GM19372 (cell line): ENCODE measurements around the gene DELE1.
A peak's percentile ranks its signal among the peaks of the same experiment; 100 is the strongest.
"Not testable (repeated sequence)": the region's sequence is repeated elsewhere in the genome, so short reads cannot be mapped to it uniquely, and the experiment has no call there.

Experiments
- ATAC-seq: cut with Tn5 transposase; IDR thresholded peaks from one replicate; pipeline ENCODE4 v1.9.1; 2021; ENCODE audit warnings: mild to moderate bottlenecking, low read depth, moderate library complexity; ENCODE audit not compliant: unreplicated experiment

The DELE1 gene

DNA sequence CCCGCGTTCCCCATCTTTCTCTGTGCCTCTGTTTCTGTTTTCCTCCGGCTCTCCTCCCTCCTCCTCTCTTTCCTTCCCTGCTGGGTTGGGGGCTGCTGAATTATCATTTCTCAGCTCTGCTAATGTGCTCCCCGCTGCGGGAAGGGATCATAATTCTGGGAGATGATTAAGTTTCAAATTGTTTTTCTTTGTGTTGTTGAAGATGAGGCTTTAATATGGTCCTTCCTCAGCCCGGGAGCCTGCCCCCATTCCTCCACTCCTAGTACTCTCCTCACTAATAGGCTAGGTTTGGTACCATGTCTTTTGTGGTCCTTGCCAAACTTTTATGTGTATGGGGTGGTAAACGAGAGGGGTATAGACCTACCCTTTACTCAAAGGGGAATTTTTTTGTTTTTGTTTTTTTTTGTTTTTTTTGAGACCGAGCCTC lies 39.8 kb upstream of the DELE1 start:
- no peak for ATAC-seq

DNA sequence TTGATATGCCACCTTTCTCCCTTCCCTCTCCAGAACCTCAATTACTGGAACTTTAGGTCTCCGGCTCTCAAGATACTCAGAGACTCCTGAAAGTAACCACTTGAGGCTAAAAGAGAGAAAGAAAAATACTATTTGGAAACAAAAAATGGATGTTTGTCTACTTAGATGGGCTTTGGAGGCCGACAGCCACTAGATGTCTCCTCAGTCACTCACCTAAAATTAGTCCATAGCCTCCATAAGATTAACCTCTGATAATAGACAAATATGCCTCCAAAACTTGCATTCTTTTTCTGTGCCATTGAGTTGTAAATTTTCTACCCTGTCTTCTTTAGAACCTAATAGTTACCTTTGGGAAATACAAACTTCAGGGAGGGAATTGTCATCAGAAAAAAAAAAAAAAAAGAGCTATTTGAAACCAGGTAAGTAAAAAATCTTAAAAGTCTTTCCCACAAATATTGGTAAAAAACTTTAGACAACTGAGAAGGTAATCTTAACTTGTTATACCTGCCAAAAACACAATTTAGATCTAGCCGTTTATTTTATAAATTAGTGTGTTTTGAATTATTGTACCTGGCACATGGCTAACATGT lies 34.3 kb upstream of the DELE1 start:
- ATAC-seq, result no peak

DNA sequence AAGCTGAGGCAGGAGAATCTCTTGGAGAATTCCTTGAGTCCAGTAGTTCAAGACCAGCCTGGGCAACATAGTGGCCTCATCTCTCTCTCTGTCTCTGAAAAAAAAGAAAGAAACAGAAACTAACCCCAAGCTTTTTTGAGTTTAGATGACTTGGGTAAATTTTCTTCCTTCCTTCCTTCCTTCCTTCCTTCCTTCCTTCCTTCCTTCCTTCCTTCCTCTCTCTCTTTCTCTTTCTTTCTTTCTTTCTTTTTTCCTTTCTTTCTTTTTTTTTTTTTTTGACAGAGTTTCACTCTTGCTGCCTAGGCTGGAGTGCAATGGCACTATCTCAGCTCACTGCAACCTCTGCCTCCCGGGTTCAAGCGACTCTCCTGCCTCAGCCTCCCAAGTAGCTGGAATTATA lies 33.2 kb upstream of the DELE1 start:
- not testable (repeated sequence) for ATAC-seq

DNA sequence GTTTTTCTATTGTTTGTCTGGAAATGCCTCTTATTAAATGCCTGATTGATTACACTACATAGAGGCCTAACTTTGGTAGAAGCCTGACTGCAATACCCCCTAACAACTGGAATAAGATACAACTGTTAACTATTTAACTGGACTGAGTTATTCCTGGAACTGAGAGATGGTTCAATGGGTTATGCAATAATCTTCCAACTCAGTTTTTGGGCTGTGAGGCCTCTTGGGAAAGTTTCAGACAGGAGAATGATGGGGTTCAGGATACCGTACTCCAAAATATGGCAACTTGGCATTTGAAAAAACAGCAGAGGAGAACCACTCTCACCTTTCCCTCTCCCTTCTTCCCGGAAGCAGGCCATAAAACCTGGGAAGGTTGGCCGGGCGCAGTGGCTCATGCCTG lies 26.2 kb upstream of the DELE1 start:
- ATAC-seq, result no peak

DNA sequence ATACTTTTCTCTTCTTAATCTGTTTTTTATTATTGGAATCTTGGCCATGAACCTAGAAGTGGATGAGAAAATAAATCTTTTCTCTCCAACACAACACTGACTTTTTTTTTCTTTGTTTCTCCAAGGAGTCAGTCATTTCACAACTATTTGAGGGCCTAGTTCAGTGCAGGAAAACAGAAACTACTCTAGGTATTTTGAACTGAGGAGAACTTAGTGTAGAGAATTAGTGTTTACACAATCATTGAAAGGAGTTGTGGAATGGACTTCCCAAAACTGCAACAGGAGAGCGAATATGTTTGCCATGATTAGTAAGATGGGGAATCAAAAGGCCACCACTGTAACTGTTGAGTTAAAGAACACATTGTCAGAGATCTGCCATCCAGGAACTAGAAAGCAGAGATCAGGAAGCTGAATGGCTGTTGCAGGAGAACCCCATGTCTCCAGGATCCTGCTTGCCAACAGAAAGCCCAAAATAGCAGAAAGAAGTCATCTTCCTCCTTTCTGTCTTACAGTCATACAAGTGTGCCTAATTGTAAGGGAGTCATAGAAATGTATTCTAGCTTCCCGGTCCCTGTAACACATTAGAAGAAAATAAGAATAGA lies 25.1 kb upstream of the DELE1 start:
- no peak for ATAC-seq

DNA sequence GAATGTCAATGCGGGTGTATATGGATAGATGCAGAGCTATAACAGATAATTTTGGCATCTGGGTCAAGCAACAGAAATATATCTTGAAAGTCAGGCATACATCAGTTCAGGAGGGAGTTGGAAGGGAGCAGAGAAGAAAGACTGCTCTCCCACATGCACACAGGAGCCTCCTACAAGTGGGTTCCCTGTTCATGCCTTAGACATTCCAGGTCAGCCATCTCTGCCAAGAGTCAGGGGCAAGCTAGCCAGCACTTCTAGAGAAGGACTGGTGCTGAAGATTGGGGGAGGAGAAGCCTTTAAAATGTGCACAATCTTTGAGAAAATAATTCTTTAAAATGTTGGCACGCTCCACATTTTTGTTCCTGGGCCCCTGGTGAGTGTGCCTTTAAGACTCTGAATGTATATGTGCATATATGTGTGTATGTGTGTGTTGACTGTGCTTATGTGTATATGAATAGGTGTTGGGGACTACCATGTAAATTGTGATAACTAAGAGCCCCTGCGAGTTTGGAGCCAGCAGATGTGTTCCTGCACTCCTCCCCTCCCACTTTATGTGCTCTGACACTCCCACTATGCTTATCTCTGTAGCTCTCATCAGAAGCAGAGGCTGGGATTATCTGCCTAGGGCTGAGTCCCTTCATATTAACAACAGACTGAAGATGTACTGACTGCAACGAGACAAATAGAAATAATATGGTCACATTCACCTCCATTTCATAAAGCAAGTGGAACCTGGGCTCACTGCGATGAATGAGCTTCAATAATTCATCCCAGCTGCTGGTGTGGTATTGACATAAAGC lies 21.5 kb upstream of the DELE1 start:
- ATAC-seq, result no peak

DNA sequence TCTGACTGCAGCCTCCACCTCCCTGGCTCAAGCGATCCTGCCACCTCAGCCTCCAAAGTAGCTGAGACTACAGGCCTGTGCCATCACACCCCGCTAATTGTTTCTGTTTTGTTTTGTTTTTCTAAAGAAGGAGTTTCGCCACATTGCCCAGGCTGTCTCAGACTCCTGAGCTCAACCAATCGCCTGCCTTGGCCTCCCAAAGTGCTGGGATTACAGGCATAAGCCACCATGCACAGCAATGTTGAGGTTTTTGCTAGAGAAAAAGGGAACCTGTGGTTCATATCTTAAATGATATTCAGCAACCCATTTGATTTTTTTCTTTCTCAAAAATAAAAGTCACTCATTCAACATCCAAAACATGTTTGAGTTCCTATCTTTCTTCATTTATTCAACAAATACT lies 20.4 kb upstream of the DELE1 start:
- ATAC-seq, result no peak

DNA sequence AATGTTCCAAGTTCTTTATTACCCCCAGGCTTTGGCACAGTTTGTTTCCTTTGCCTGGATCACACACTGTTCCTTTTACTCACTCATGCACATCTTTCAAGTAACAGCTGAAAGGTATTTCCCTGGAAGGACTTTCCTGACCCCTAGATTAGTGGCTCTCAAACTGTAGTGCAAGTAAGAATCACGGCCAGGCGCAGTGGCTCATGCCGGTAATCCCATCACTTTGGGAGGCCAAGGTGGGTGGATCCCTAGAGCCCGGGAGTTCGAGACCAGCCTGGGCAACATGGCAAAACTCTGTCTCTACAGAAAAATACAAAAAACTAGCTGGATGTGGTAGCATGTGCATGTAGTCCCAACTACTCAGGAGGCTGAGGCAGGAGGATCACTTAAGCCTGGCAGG lies 19.1 kb upstream of the DELE1 start:
- ATAC-seq, result no peak

DNA sequence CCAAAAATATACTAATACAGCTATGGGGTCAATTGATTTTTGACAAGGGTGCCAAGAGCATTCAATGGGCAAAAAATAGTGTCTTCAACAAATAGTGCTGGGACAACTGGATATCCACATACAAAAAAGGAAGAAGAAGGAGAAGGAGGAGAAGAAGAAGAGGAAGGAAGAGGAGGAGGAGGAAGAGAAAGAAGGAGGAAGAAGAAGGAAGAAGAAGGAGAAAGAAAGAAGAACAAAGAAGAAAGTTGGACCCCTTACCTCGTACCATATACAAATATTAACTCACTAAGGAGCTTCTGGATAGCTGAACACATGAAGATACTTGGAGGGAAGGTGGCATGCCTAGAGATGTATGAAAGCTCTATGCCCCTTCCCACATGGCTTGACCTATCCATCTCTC lies 17.2 kb upstream of the DELE1 start:
- no peak for ATAC-seq

DNA sequence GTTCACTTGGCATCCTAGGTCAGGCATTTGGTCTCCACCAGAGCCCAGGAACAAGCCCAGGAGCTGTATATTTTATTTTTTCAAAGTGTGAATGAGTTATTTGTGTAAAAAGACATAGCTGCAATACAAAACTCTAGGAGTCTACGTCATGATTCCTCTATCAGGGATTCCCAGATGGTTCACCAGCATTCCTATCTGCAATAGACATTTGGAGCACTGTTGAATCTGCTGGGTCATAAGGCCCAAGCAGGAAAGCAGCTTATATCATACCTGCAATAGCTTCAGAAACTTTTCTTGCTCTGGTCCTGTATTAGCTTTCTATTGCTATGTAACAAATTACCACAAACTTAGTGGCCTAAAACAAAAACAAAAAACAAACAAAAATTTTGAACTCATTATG lies 16.7 kb upstream of the DELE1 start:
- no peak for ATAC-seq

DNA sequence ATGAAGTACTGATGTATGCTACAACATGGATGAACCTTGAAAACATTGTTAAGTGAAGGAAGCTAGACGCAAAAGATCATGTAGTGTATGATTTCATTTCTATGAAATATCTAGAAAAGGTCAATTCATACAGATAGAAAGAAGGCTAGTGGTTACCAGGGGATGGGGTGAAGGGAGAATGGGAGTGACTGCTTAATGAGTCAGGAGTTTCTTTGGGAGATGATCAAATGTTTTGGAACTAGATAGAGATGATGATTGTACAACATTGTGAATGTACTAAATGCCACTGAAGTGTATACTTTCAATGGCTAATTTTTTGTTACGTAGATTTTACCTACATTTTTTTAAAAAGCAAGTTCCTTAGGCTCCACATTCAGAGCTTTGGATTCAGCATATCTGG lies 14.9 kb upstream of the DELE1 start:
- no peak for ATAC-seq

DNA sequence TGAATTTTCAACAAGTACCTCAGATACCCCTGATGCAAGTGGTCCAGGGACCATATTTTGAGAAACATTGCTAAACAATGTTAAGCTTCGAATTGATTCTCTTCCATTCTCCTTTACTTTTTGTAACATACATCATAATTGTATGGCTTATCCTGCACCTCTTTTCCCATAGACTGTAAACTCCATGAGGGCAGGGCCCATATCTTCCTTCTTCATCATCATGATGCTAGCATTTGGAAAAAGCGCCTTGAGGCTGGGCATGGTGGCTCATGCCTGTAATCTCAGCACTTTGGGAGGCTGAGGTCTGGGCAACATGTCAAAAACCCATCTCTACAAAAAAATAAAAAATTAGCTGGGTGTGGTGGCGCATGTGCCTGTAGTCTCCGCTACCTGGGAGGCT lies 14.5 kb upstream of the DELE1 start:
- ATAC-seq, result no peak

DNA sequence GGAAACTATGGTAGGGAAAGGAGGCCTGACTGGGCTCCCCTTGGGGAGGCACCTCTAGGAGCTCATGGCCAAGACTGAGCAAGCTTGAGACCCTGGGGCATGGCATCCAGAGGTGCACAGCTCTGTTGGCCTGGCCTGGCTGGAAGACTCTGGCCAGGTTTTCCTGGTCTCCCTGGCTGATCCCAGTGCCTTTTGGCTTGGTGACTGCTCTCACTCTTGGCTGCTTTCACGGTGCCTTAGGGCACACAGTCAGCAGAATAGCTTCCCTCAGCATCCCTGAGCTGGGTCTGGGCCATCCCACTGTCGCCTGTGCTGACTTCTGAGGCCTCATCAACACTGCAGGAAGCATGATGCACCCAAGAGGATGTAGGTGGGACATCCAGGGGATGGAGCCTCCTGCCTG lies 13.4 kb upstream of the DELE1 start:
- no peak for ATAC-seq

DNA sequence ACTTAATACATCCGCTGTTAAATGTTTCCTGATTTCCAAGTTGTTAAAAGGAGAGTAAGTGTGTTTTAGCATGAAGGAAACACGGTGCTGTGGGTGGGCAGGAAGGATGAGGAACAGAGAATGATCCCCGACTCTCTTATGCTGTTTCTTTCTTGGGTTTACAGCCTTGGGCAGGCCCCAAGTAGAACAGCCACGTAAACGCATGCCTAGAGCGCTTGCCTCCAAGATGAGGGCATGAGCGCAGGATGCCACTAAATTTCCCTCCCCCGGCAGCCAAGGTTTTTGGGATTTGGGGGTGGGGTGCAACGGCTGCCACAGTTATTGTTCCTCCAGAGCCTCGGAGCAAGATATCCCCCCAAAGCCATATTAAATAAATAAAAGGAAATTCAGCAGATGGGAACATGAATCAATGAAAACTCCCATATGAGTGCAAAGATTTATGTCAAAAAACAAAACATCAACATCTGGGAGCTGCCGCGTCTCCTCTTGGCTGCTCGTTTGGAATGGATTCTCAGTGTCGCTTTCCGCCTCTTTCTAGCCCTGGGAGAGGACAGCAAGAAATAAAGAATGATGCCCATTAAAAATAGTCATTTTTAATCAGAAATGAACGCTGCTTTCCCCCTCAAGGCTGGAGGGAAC lies 10.0 kb upstream of the DELE1 start:
- ATAC-seq, result no peak

DNA sequence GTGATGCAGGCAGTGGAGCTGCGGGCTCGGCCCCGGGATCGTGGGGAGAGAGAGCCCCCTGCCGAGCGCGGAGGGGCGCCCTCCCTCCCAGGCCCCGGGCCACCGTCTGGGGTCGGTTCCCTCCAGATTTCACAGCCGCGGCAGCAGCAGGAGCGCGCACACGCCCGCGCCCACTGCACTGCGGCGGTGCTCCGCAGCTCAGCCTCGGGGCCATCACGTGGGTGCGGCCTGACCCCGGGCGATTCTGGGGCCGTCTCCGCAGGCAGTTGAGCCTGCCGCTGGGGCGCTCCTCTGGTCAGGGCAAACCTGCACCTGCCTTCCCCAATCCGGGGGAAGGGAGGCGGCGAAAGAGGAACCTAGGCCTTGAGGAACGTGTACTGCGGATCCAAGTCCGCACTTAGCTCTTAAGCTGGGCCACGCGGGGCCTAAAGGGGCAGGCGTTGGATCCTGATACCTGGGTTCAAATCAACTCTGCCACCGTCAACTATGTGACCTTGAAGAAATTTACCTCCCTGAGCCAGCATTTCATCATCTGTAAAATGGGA lies 9.4 kb upstream of the DELE1 start:
- peak; percentile 74 for ATAC-seq

DNA sequence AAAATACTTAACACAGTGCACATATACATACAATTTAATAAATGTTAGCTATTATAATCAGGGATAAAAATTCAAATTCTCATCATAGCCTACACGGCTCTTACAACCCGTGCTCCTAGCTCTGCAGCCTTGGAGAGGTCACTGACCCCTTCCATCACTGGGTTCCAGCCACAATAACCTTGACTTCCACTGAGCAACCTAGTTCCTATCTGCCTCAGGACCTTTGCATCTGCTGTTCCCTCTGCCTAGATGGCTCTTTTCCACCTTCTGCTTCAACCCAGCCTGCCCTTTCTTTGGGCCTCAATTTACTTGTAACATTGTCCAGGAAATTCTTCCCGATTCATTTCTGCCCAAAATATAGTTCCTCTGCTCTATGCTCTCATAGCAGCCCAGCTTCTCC lies 8.9 kb upstream of the DELE1 start:
- no peak for ATAC-seq

DNA sequence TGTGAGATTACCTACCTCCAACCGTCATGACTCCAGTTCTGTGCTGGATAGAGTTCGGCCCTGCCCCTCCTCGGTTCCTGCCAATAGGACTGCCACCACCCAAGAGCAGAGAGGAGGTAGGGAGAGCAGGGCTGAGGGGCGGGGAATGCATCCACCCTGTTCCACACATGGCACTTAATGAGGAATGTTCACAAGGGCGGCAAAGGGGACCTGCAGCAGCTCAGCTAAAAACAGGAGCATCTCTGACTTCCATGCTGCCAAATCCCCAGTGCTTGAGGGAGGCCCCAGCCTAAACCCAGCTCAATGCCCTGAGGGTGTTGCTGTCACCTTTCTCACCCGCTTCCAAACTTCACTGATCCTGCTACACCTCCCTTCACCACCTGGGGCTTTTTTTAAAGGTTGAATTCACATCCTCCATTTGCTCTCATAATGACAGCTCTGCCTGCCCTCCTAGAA lies 7.8 kb upstream of the DELE1 start:
- no peak for ATAC-seq

DNA sequence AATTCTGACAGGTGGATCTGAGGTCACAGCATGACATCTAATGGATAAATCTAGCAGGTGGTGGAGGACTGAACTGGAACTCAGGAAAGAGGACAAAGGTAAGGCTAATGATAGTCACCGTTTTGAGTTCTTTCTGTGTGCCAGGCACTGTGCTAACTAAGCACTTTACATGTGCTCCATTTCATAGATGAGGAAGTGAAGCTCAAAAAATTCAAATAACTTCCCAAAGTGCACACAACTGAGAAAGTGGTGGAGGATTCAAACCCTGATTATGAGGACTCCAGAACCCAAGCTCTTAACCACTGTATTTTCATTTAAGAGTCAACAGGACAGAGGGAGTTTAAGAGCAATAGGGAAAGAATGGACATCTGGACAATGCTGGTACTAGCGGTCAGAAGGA lies 7.1 kb upstream of the DELE1 start:
- no peak for ATAC-seq

DNA sequence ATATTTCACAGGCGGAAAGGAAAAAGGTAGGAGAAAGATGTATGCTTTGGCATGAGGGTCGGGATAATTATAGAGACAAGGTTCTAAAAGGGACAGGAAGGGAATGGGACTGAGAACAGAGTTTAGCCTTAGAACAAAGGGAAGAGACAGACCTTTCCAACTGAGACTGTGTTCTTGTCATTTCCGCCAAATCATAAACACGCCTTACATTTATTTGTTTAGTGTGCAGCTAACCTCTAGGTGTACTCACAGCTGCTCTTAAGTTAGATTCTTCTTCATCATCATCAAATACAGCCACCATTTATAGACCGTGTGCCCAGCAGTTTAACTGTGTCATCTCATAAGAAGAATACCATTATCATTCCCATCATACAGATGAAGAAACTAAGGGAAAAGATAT lies 5.9 kb upstream of the DELE1 start:
- ATAC-seq, result no peak

DNA sequence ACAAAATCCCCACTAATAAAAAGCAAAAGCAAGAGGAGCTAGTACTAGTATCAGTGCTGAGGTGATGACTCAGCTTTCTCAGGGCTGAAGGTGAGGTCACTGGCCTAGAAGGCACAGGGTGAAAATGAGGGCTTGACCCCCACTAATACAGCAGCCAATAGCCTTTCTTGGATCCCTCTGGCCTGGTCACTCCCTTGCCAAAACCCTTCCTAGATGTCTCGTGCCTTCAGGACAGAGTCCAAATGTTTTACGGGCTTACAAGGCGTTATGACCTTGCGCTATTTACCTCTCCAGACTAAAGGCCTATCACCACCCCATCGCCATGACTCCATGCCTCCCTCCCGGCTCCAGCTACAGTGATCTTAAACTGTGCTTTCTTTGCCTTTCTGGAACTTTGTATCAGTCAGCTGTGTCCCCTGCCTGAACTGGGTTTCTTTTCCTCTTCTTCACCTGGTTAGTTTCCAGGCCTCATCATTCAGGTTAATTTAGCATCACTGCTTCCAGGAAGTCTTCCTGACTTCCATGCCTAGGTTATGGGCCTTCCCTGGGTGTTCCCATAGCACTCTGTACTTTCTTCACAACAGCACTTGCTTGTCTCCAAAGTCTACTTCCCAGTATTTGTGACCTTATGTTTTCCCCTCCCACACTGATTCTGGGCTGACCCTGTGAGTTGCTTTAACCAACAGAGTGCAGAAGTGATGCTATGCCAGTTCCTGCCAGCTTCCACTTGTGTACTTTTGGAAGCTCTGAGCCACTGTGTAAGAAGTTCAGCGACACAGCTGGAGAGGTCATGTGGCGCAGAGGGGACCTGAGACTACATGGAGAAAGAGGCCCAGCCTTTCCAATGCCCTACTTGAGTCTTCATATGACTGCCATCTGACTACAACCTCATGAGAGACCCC lies 4.2 kb upstream of the DELE1 start:
- no peak for ATAC-seq
